ENCODE results near the gene PPM1N.

GRCh38 chr19:45515807-45516401 lies 17.7 kb downstream of the PPM1N start:
- TF ChIP-seq, protein P1, sequence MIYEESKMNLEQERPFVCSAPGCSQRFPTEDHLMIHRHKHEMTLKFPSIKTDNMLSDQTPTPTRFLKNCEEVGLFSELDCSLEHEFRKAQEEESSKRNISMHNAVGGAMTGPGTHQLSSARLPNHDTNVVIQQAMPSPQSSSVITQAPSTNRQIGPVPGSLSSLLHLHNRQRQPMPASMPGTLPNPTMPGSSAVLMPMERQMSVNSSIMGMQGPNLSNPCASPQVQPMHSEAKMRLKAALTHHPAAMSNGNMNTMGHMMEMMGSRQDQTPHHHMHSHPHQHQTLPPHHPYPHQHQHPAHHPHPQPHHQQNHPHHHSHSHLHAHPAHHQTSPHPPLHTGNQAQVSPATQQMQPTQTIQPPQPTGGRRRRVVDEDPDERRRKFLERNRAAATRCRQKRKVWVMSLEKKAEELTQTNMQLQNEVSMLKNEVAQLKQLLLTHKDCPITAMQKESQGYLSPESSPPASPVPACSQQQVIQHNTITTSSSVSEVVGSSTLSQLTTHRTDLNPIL (CRISPR knock-in tag; IDR thresholded peaks at IDR 0.05; ENCODE audit: low read depth) = no peak
- TF ChIP-seq ZNF8 (CRISPR knock-in tag; IDR thresholded peaks at IDR 0.05) = no peak
- no peak for TF ChIP-seq RARB (CRISPR knock-in tag; IDR thresholded peaks at IDR 0.05)
- no peak for TF ChIP-seq ISL1 (CRISPR knock-in tag; IDR thresholded peaks at IDR 0.05)

Measured in SK-N-SH treated with all-trans-retinoic acid at 6 μM for 48 hours (cell line).